ACC112 (cell line): ENCODE measurements around the gene AATK.

Experiments used
- H2AFZ ChIP-seq: fragments of 200-600 bp; sonication (generic); one replicate; pipeline ENCODE4 v1.6.0; 2017; ENCODE audit warnings: antibody characterized with exemption, low read length; ENCODE audit not compliant: unreplicated experiment
- H3K27ac ChIP-seq: fragments of 200-600 bp; sonication (generic); 2 replicates; pipeline ENCODE4 v1.5.1; 2014; ENCODE audit warnings: low read depth, mild to moderate bottlenecking, antibody characterized with exemption, low read length, moderate library complexity
- H3K27me3 ChIP-seq: fragments of 200-600 bp; sonication (generic); 2 replicates; pipeline ENCODE4 v1.6.1; 2014; ENCODE audit warnings: mild to moderate bottlenecking, antibody characterized with exemption, low read length, moderate library complexity, mixed read lengths; ENCODE audit not compliant: insufficient read depth
- H3K36me3 ChIP-seq: fragments of 200-600 bp; sonication (generic); 2 replicates; pipeline ENCODE4 v1.6.1; 2016; ENCODE audit warnings: mild to moderate bottlenecking, antibody characterized with exemption, low read length, moderate library complexity, mixed read lengths; ENCODE audit not compliant: insufficient read depth
- H3K4me1 ChIP-seq: fragments of 200-600 bp; sonication (generic); one replicate; pipeline ENCODE4 v1.6.1; 2016; ENCODE audit warnings: low read length, mixed read lengths; ENCODE audit not compliant: insufficient read depth, unreplicated experiment, control insufficient read depth
- H3K4me3 ChIP-seq: fragments of 200-600 bp; sonication (generic); 2 replicates; pipeline ENCODE4 v1.5.1; 2014; ENCODE audit warnings: mild to moderate bottlenecking, low read depth, low read length
- H3K79me2 ChIP-seq: fragments of 200-600 bp; sonication (generic); one replicate; pipeline ENCODE4 v1.6.0; 2016; ENCODE audit warnings: low read length; ENCODE audit not compliant: control insufficient read depth, unreplicated experiment, insufficient read depth

The AATK gene

DNA sequence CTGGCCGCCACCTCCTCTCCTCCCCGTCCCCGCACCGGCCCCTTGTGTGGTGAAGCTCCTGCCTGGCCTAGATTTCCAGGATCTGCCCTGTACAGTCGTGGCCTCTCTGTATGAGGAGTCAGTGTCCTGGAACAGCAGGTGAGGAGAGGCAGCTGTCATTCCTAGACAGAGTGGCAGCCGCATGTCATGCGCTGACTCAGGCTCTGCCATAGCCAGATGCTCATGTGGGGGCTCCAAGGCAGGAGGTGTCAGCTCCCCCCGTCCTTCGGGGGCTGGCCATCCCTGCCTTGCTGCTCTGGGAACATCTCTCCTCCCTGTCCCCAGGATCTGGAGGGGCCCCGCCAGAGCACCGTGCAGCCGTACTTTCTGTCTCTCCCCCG lies 70.6 kb downstream of the AATK start:
- H3K4me1 ChIP-seq = peaks cover 45% of the 10 kb centered on the region
- H3K27me3 ChIP-seq = no peaks in the 10 kb centered on the region
- peak overlapping the region; percentile 44; the same call in 1 of the 2 replicates for H3K4me3 ChIP-seq
- no peaks in the 10 kb centered on the region for H3K79me2 ChIP-seq
- no peaks in the 10 kb centered on the region for H3K36me3 ChIP-seq
- peak overlapping the region; percentile 89 for H3K27ac ChIP-seq
- H2AFZ ChIP-seq = no peak overlapping the region

DNA sequence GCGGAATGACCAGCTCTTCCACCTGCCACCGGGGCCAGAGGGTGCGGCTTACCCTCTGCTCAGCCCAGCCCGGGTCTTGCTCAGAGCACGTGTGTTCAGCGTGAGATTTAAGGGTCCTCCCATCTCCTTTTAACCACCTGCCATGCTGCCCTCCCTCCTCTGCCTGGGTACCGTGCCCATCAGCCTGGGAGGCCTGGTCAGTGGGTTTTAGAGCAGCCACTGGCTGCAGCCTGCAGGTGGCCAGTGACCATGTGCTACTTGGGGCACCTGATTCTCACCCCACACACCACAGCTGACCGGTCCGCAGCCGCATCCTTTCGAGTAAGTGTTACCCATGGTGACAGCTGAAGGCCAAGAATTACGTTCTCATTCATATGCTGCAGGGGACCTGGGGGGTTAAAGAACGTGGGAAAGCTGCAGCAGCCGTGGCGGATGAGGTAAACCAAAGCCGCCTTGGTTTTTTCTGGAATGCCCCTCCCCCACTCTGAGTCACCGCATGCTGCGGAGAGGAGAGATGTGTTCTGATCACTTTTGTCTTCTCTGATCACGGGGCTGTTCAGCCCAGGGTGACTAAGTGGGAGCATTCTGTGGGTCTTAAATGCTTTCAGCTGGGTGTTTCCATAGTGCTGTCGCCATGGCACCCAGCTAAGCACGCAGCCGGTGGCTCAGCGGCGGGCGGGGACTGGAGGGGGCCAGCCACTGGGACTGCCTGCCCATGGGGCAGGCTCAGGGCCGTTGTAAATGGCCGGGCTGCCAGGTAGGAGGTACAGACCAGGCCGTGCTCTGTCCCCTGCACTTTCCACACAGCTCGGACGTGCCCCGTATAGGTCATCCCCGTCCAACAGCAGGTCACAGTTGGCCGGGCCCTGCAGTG lies 71.3 kb downstream of the AATK start:
- no peaks in the 10 kb centered on the region for H3K79me2 ChIP-seq
- H3K27ac ChIP-seq = peak overlapping the region; percentile 89
- H3K4me1 ChIP-seq = peaks cover 47% of the 10 kb centered on the region
- no peaks in the 10 kb centered on the region for H3K27me3 ChIP-seq
- peak overlapping the region; percentile 44; the same call in 1 of the 2 replicates for H3K4me3 ChIP-seq
- H3K36me3 ChIP-seq = no peaks in the 10 kb centered on the region
- no peak overlapping the region for H2AFZ ChIP-seq

DNA sequence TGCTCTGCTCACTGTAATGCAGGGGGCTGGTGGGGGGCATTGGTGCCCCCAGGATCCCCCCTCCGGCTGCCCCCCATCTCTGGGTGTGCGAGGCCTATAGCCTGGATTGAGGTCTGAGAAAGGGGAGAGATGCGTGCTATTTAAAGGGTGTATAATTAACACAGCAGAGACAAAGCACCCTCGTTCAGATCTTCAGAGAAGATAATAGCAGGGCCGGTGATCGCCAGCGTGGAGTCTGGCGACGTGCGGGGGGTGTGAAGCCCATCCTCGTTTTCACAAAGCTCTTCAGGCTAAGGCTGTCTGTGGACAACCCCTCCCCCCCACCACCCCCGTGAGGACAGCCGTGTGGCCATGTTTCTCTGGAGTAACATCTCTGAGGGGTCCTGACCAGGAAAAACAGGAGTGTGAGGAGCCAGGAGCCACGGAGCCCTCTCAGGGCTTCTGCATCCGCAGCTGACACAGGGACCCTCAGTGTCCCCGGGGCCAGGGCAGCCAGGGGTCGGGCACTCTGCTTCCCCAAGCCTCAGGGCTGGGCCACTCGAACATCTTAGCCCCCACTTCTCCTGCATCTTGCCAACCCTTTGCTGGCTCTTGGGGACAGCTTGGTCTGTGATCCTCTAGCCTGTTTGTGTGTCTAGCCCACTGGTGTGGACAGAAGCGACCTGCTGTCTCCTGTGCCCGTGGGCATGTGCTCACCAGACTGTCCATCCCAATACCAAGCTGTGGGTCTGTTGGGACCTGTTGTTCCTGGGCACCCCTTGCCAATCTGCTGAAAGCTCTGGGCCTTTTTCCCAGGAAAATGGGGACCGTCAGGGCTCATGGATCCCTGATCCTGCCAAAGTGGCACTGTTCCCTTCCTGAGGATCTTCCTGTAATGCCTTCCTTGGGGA lies 72.2 kb downstream of the AATK start:
- no peak overlapping the region for H3K4me3 ChIP-seq
- no peaks in the 10 kb centered on the region for H3K36me3 ChIP-seq
- peaks cover 47% of the 10 kb centered on the region for H3K4me1 ChIP-seq
- no peak overlapping the region for H2AFZ ChIP-seq
- no peaks in the 10 kb centered on the region for H3K27me3 ChIP-seq
- no peaks in the 10 kb centered on the region for H3K79me2 ChIP-seq
- H3K27ac ChIP-seq = peak overlapping the region; percentile 88

DNA sequence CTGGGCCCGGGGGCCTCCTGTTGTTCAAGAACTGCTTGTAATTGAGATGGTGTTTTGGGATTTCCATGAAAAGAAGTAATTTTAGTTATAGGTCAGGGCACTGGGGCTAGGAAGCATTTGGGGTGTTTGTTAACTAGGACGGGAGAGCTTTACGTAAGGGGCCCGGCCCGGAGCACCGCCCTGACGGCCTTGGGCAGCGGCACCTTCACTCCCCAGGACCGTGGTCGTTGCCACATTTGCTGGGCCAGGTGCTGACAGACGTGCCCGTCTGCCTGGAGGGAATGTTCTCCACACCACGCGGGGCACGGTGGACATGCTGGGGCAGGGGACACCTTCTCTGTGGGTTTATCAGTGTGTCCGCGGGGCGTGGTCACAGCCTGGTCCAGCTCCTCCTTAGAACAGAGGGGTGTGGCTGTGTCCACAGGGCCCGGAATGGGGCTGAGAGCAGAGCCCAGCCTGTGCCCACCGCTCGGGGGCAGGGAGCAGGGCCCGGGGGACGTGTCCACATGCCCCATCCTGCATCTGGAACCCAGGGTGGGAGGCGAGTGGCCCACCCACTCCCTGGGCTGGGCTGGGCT lies 73.4 kb downstream of the AATK start:
- Histone ChIP-seq H3K27ac (no peak overlapping the region), H3K27me3 (no peaks in the 10 kb centered on the region), H2AFZ (no peak overlapping the region), H3K36me3 (no peaks in the 10 kb centered on the region), H3K4me1 (peaks cover 38% of the 10 kb centered on the region), H3K4me3 (no peak overlapping the region), H3K79me2 (no peaks in the 10 kb centered on the region)

DNA sequence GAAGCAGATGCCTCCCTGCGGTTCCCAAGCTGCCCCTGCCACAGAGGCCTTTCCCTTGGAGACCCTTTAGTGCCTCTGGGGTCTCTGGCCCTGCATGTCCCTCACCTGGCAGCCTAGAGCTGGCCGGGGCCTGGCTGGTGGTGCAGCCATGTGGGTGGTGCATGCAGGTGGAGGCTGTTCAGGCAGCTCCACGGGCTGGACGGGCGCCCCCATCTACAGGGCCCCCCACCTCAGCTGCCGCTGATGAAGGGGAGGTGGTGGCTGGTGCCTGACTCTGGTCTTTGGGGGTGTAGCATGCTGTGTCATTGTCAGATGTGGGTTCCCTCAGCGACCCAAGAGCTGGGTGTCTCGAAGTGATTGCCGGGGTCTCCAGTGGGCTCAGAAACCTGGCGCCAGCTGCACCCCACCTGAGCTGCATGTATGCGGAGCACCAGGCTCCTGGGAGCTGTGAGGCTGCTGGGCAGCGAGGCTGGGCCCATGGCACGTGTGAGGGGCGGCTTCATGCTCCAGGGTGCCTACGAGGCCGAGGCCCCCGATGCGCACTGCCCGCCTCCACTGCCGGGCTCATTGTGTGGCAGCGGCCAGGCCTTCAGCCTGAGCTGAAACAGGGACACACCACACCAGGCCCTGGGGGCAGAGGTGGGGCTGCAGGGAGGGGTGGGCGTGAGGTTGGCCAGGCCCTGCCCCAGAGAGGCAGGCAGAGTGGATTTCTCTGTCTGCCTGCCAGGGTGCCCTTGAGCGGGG lies 74.1 kb downstream of the AATK start:
- H3K27me3 ChIP-seq = no peaks in the 10 kb centered on the region
- peaks cover 33% of the 10 kb centered on the region for H3K4me1 ChIP-seq
- H3K79me2 ChIP-seq = no peaks in the 10 kb centered on the region
- H2AFZ ChIP-seq = no peak overlapping the region
- H3K27ac ChIP-seq = no peak overlapping the region
- H3K4me3 ChIP-seq = no peak overlapping the region
- H3K36me3 ChIP-seq = no peaks in the 10 kb centered on the region

GRCh38 chr17:81091154-81091553 lies 74.9 kb downstream of the AATK start:
- peaks cover 25% of the 10 kb centered on the region for H3K4me1 ChIP-seq
- H3K4me3 ChIP-seq = no peak overlapping the region
- H3K36me3 ChIP-seq = no peaks in the 10 kb centered on the region
- H3K27me3 ChIP-seq = no peaks in the 10 kb centered on the region
- H3K79me2 ChIP-seq = no peaks in the 10 kb centered on the region
- H2AFZ ChIP-seq = no peak overlapping the region
- H3K27ac ChIP-seq = no peak overlapping the region

DNA sequence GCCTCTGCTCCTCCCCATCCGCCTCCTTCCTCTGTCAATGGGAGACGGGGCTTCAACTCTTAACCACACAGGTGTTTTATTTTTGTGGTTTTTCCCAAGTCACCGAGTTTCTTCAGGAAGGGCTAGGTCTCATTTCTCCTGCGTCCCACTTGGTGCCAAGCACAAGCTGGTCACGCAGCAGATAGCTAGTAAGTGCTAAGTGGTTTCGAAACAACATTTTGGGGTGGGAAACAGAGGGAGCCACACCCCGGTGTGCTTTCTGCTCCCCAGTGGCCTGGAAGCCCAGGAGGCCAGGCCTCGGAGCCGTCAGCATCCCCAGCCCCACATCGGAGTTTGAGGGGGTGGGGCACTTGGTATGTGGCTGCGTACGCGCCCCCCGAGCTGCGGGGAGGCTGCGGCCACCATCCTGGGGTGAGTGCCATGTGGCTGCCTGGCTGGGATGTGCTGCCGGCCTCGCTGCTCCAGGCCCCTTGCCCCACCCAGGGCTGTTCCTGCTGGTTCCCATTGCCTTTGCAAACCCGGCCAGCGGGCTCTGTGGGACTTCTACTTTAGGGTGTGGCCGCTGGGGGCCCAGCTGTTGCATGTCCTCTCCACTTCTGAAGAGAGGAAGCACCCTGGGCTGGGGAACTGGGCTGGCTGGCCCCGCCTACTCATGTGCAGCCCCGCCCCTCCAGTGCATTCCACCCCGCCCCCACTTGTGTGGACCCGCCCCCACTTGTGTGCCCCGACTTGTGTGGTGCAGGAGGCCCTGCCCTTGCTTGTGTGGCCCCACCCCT lies 75.5 kb downstream of the AATK start:
- H3K27me3 ChIP-seq = no peaks in the 10 kb centered on the region
- no peak overlapping the region for H2AFZ ChIP-seq

GRCh38 chr17:81086789-81087551 lies 79.1 kb downstream of the AATK start:
- peaks cover 6% of the 10 kb centered on the region for H3K4me1 ChIP-seq
- H3K27ac ChIP-seq = no peak overlapping the region
- H2AFZ ChIP-seq = no peak overlapping the region
- no peaks in the 10 kb centered on the region for H3K27me3 ChIP-seq
- no peak overlapping the region for H3K4me3 ChIP-seq
- H3K79me2 ChIP-seq = no peaks in the 10 kb centered on the region
- H3K36me3 ChIP-seq = no peaks in the 10 kb centered on the region

More for the DNA sequence above, 75.5 kb downstream of the AATK start:
- Histone ChIP-seq H3K4me1 (peaks cover 19% of the 10 kb centered on the region), H3K79me2 (no peaks in the 10 kb centered on the region), H3K36me3 (no peaks in the 10 kb centered on the region), H3K4me3 (no peak overlapping the region), H3K27ac (no peak overlapping the region)

GRCh38 chr17:81085420-81085911 lies 80.6 kb downstream of the AATK start:
- Histone ChIP-seq H3K27ac (no peak overlapping the region), H3K27me3 (no peaks in the 10 kb centered on the region), H3K79me2 (no peaks in the 10 kb centered on the region), H3K4me3 (no peak overlapping the region), H3K4me1 (peaks cover 3% of the 10 kb centered on the region), H3K36me3 (no peaks in the 10 kb centered on the region), H2AFZ (no peak overlapping the region)
